WI38 (cell line): Measurements from ENCODE around the gene CREB5.

Experiments used
- H3K4me3 ChIP-seq: 2 replicates; pipeline ENCODE4 v1.5.1; 2011; ENCODE audit warnings: low read depth, mild to moderate bottlenecking, control low read depth, low read length
- TF ChIP-seq, protein P1 (sequence below): IDR thresholded peaks from 2 replicates; pipeline ENCODE4 v1.5.1; 2012; ENCODE audit warnings: low read depth, mild to moderate bottlenecking, control low read depth, low read length

The CREB5 gene

GRCh38 chr7:28668085-28668484 lies 255.8 kb downstream of the CREB5 start:
- TF ChIP-seq, protein P1, sequence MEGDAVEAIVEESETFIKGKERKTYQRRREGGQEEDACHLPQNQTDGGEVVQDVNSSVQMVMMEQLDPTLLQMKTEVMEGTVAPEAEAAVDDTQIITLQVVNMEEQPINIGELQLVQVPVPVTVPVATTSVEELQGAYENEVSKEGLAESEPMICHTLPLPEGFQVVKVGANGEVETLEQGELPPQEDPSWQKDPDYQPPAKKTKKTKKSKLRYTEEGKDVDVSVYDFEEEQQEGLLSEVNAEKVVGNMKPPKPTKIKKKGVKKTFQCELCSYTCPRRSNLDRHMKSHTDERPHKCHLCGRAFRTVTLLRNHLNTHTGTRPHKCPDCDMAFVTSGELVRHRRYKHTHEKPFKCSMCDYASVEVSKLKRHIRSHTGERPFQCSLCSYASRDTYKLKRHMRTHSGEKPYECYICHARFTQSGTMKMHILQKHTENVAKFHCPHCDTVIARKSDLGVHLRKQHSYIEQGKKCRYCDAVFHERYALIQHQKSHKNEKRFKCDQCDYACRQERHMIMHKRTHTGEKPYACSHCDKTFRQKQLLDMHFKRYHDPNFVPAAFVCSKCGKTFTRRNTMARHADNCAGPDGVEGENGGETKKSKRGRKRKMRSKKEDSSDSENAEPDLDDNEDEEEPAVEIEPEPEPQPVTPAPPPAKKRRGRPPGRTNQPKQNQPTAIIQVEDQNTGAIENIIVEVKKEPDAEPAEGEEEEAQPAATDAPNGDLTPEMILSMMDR, result no peak
- H3K4me3 ChIP-seq, result no peak overlapping the region

- TF ChIP-seq, protein P1, result no peak
Measured at GRCh38 chr7:28669330-28669729, 257.0 kb downstream of the CREB5 start.

GRCh38 chr7:28671526-28671925 lies 259.2 kb downstream of the CREB5 start:
- no peak overlapping the region for H3K4me3 ChIP-seq
- TF ChIP-seq, protein P1, result no peak

More at GRCh38 chr7:28669330-28669729, 257.0 kb downstream of the CREB5 start:
- H3K4me3 ChIP-seq, result no peak overlapping the region

DNA sequence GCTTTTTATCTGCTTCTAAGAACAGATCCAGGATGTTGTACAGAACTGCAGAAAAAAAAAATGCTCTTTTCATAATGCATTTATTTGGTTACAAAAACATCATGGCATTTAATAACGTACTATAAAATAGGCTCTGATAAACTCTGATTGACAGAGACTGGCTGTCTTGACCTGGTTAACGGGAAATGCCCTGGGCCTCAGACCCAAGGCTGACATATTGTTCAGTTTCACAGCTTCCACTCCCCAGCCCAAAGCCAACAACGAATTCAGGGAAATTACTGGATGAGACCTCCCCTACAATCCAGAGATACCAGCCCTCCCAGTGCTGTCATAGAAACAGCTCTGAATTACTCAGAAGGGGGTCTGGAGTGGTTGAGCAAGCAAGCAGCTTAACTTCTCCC lies 260.1 kb downstream of the CREB5 start:
- H3K4me3 ChIP-seq, result no peak overlapping the region
- TF ChIP-seq, protein P1, result no peak

- H3K4me3 ChIP-seq, result no peak overlapping the region
- TF ChIP-seq, protein P1, result no peak
Measured at GRCh38 chr7:28674359-28674782, 262.1 kb downstream of the CREB5 start.

DNA sequence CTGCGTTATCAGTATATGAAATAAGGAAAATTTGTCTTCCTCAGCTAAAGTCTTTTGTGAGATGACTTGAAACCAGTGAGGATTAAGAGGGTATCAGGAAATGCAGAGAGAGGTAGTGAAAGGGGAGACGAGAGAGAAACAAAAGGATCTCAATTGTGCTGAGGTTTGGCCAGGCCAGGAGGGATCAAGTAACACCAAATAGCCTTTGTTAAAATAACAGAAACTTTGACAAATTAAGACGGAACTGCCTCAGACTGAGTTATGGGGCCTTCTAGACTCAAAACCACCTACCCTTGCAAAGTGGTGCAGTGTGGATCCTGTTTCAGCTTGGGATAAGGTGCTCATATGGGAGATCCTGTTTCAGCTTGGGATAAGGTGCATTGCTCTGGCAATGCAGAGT lies 263.1 kb downstream of the CREB5 start:
- TF ChIP-seq, protein P1, result no peak
- H3K4me3 ChIP-seq, result no peak overlapping the region

DNA sequence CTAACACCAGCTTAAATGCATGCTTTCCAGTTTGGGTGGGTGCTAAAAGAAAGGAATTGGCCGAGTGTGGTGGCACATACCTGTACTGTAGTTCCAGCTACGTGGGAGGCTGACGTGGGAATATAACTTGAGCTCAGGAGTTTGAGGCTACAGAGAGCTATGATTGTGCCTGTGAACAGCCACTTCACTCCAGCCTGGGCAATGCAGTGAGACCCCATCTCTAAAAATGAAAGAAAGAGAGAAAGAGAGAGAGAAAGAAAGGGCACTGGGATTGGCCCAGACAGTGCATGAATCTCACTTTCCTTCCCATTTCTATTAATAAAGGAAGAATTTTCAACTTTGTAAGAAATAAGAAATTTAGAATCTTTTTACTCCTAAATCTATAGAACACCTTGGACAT lies 265.4 kb downstream of the CREB5 start:
- TF ChIP-seq, protein P1, result no peak

More for the DNA sequence above, 265.4 kb downstream of the CREB5 start:
- no peak overlapping the region for H3K4me3 ChIP-seq
